ENCODE results near the gene PTPRD. TPM values are rescaled to one million over a fixed set of nuclear protein-coding genes. Genes with fewer than 3 reads are reported as not detected.

The PTPRD gene
- total RNA-seq, 1 donor from 2014 or later, result 532 TPM

DNA sequence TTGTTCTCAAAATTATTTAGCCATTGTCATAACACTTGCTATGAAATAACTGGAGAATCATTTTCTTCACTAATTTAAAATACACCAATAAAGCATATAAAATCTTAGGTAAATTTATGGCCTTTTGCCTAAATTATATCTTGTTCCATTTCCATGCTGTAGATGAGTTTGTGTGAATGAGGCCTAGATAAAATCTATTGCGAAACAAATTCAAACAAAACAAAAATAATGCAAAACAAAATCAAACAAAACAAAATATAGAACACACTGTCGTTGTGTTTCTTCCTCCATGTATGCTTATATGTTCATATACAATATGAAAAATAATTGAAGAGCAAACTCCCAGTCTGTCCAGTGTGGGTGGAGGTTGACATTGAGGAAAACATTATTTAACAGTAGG is 1020.7 kb downstream of the PTPRD start:
- Mint-ChIP-seq H3K27ac (ENCODE audit: unreplicated experiment) (no peak overlapping the region), H3K36me3 (ENCODE audit: unreplicated experiment) (no peaks in the 10 kb centered on the region), H3K4me3 (ENCODE audit: unreplicated experiment) (no peak overlapping the region), H3K9me3 (ENCODE audit: unreplicated experiment) (peaks cover 3% of the 10 kb centered on the region), H3K27me3 (ENCODE audit: unreplicated experiment) (peaks cover 3% of the 10 kb centered on the region), H3K4me1 (ENCODE audit: low read depth, unreplicated experiment) (peaks cover 6% of the 10 kb centered on the region)
- TF ChIP-seq, protein P1, sequence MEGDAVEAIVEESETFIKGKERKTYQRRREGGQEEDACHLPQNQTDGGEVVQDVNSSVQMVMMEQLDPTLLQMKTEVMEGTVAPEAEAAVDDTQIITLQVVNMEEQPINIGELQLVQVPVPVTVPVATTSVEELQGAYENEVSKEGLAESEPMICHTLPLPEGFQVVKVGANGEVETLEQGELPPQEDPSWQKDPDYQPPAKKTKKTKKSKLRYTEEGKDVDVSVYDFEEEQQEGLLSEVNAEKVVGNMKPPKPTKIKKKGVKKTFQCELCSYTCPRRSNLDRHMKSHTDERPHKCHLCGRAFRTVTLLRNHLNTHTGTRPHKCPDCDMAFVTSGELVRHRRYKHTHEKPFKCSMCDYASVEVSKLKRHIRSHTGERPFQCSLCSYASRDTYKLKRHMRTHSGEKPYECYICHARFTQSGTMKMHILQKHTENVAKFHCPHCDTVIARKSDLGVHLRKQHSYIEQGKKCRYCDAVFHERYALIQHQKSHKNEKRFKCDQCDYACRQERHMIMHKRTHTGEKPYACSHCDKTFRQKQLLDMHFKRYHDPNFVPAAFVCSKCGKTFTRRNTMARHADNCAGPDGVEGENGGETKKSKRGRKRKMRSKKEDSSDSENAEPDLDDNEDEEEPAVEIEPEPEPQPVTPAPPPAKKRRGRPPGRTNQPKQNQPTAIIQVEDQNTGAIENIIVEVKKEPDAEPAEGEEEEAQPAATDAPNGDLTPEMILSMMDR (IDR thresholded peaks at IDR 0.05; ENCODE audit: partially characterized antibody, unreplicated experiment), result no peak
- no peak for DNase-seq

DNA sequence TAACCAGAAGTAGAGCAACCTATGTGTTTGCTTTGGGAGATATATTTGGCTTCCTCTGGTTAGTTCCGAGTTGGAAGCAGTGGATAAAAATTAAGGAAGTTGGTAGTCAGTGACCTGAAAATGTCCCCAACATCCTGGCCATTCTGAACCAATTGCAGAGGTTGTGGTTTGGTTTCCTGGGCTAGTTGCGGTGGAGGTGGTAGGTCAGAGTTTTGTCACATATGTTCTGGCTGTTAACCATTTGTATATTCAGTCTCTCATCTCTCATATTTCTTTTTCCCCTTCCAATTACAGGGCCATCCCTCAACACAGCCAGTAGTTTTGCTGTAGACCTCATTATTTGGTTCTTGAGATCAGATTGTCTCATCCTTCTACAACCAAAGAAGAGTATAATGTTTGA is 1026.9 kb downstream of the PTPRD start:
- H3K9me3 Mint-ChIP-seq (ENCODE audit: unreplicated experiment), result no peaks in the 10 kb centered on the region
- no peak overlapping the region for H3K4me3 Mint-ChIP-seq (ENCODE audit: unreplicated experiment)
- H3K27me3 Mint-ChIP-seq (ENCODE audit: unreplicated experiment), result peaks cover under 1% of the 10 kb centered on the region
- no peak for DNase-seq
- H3K27ac Mint-ChIP-seq (ENCODE audit: unreplicated experiment), result no peak overlapping the region
- H3K4me1 Mint-ChIP-seq (ENCODE audit: low read depth, unreplicated experiment), result peaks cover 1% of the 10 kb centered on the region
- TF ChIP-seq, protein P1 (IDR thresholded peaks at IDR 0.05; ENCODE audit: partially characterized antibody, unreplicated experiment), result no peak
- no peaks in the 10 kb centered on the region for H3K36me3 Mint-ChIP-seq (ENCODE audit: unreplicated experiment)

DNA sequence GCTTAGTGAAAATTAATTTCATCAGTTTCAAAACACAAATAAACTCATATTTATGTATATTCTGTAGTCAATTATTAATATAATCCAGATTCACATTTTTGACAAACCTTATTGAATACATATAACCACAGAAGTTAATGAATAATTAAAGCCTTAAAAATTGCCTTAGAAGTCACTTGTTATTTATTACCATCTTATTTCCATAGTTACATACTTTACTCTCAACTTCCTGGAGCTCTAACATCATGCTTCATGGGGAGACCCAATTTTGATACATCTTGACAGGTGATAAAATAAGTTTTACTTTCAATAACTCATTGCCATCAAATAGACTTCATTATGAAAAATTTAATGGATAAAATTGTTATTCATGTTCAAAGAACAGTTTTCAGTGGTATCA is 1038.7 kb downstream of the PTPRD start:
- no peak for DNase-seq
- no peaks in the 10 kb centered on the region for H3K9me3 Mint-ChIP-seq (ENCODE audit: unreplicated experiment)
- H3K27ac Mint-ChIP-seq (ENCODE audit: unreplicated experiment), result no peak overlapping the region
- no peaks in the 10 kb centered on the region for H3K27me3 Mint-ChIP-seq (ENCODE audit: unreplicated experiment)
- no peaks in the 10 kb centered on the region for H3K36me3 Mint-ChIP-seq (ENCODE audit: unreplicated experiment)
- no peak overlapping the region for H3K4me3 Mint-ChIP-seq (ENCODE audit: unreplicated experiment)
- no peaks in the 10 kb centered on the region for H3K4me1 Mint-ChIP-seq (ENCODE audit: low read depth, unreplicated experiment)
- TF ChIP-seq, protein P1 (IDR thresholded peaks at IDR 0.05; ENCODE audit: partially characterized antibody, unreplicated experiment), result no peak

DNA sequence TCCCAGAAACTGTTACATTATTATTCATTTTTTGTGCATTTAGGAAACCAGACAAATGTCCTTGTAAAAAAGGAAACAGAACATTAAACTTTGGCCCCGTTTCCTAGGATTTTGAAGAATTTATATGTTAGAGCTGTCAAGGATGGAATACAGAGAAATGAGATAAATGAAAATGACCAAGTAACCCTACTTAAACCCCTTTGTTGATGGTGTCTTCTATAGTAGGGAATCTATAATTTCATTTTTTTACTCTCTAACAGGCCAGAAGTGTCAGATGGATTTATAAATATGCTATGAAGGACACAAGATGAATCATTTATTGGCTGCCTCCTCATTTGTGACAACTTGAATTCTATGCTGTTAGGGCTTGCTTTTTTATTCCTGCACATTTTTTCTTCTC is 1047.1 kb downstream of the PTPRD start:
- no peak overlapping the region for H3K4me3 Mint-ChIP-seq (ENCODE audit: unreplicated experiment)
- H3K4me1 Mint-ChIP-seq (ENCODE audit: low read depth, unreplicated experiment), result peaks cover 2% of the 10 kb centered on the region
- H3K9me3 Mint-ChIP-seq (ENCODE audit: unreplicated experiment), result no peaks in the 10 kb centered on the region
- peaks cover 2% of the 10 kb centered on the region for H3K27me3 Mint-ChIP-seq (ENCODE audit: unreplicated experiment)
- H3K36me3 Mint-ChIP-seq (ENCODE audit: unreplicated experiment), result no peaks in the 10 kb centered on the region
- DNase-seq, result no peak
- no peak overlapping the region for H3K27ac Mint-ChIP-seq (ENCODE audit: unreplicated experiment)
- TF ChIP-seq, protein P1 (IDR thresholded peaks at IDR 0.05; ENCODE audit: partially characterized antibody, unreplicated experiment), result no peak

DNA sequence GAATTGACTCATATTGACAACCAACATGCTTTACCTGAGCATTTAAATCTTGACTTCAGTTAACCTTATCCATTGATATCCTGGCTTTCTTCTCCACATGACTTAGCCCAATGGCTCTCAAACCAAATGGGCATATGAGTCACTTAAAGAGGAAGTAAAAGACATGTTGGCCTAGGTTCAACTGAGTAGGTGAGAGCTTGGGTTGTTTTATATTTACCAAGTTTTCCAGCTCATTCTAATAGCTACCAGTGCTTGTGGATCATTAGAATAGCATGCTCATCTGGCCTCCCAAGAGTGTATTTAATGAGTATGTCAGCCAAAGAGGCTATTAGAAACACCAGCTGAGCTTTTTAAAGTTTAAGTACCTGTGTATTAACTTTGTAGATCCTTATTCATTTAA is 1049.0 kb downstream of the PTPRD start:
- Mint-ChIP-seq H3K36me3 (ENCODE audit: unreplicated experiment) (no peaks in the 10 kb centered on the region), H3K4me3 (ENCODE audit: unreplicated experiment) (no peak overlapping the region), H3K27ac (ENCODE audit: unreplicated experiment) (no peak overlapping the region), H3K9me3 (ENCODE audit: unreplicated experiment) (peaks cover 3% of the 10 kb centered on the region), H3K27me3 (ENCODE audit: unreplicated experiment) (peaks cover 6% of the 10 kb centered on the region), H3K4me1 (ENCODE audit: low read depth, unreplicated experiment) (peaks cover 2% of the 10 kb centered on the region)
- TF ChIP-seq, protein P1 (IDR thresholded peaks at IDR 0.05; ENCODE audit: partially characterized antibody, unreplicated experiment), result no peak
- no peak for DNase-seq
